Stimulated activated CD8-positive, alpha-beta memory T cell treated with anti-CD3 and anti-CD28 coated beads, Interleukin-12 subunit alpha, Interleukin-12 subunit beta, amount 100 ng/mL, for 24 hours (primary cell): ENCODE data around the gene GSC2.

Experiments used
- DNase-seq: peaks from one replicate; pipeline ENCODE4 v3.0.0-alpha.2; 2020; ENCODE audit errors: extremely low read depth

GSC2 gene

DNA sequence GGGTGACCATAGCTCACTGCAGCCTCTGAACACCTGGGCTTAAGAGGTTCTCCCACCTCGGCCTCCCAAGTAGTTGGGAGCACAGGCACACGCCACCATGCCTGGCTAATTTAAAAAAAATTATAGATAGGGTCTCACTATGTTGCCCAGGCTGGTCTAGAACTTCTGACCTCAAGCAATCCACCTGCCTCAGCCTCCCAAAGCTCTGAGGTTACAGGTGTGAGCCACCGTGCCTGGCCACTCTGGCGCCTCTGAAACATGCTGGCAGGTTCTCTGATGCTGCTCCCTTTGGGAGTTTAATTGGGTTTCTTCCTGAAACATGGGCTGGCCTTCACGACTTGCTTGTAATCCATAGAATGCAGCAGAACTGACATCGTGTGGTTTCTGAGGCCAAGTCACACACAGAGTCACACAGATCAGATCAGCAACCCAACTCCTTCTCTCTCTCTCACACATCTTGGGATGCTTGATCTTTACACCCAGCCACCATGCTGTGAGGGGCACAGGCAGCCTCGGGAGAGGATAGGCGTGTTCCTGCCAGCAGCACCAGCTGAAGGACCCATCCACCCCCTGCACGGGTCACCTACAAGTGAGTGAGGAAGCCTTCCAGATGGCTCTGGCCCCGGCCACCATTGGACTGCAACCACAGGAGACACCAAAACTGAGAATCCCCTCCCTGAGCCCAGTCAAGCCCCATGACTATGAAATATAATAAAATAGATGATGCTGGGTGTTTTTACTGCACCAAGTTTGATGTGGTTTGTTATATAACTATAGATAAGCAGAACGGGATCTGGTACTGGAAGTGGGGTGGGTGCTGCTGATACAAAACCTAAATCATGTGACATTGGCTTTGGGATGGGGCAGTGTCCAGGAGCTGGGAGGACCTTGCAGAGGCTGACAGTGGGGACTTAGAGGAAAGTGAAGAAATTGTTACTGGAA, 3.1 kb upstream of the GSC2 start:
- no peak for DNase-seq

DNA sequence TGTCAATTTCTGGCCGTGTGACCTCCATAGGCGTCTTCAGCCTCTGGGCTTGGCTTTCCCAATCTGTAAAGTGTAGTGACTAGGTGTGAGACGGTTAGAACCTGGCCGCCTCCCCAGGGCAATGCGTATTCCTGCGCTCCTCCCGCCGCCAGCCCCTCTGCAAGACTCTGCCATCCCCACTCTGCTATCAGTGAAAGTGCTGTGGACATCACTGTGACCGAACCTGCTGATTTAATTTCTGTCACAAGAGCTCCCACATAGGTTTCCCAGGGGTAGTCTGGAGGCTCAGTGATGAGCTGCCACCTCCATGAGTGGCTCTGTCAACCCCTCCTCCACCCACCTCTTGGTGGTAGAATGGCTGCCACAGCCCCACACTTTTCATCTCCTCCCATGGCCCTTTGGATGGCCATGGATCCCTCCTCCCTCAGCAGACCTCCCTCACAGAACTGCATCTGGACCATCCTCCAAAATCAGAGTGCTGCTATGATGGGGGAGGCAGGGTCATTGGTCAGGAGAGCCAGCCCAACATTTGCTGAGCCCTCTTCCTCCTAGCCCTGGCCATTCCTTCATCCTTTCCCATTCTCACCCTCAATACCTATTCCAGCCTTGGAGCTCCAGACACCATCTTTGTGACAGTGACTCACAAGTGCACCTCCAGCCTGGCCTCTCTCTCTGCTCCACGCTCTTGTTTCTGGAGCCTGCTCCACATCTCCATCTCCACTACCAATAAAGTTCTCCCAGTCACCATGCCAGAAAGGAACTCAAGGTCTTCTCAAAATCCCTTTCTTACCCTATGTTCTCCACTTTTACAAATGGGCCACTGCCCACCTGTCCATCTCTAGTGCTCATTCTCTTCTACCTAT, 1.5 kb upstream of the GSC2 start:
- no peak for DNase-seq

DNA sequence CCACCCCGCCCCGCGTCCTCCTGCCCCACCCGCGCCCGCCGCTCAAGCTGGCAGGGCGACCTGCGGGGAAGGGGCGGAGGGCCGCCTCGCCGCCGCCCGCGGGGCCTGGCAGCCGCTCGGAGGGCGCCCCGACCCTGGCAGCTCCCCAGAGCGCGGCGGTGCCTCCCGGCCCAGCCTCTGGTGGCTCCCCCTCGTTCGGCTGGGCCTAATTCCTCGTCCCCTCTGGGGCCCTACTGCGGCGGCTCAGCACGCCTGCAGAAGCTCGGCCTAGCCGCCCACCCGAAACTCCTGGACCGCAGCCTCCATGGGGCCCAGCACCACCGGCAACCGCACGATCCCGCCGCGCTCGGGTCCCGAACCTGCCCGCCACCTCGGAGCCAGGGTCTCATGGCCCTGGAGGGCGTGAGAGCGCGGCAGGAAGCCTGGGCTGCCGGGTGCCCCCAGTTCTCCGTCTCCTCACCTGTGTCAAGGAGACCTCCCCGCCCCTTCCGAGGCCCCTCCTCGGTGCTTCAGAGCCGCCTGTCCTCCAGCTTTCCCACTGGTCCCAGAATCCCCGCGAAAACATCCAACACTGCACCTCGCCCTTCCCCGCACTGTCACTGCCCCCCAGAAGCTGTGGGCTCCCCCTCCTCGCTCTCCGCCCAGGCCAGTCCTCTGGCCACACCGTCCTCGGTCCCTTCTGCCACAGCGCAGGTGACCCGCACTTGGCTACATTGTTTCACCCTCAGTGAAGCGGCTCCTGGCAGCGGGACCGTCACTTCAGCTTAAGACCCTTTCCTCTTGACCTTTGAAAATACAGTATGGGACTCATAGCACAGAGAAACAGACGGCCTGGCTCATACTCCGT, 613 bp upstream of the GSC2 start:
- DNase-seq, result no peak

DNA sequence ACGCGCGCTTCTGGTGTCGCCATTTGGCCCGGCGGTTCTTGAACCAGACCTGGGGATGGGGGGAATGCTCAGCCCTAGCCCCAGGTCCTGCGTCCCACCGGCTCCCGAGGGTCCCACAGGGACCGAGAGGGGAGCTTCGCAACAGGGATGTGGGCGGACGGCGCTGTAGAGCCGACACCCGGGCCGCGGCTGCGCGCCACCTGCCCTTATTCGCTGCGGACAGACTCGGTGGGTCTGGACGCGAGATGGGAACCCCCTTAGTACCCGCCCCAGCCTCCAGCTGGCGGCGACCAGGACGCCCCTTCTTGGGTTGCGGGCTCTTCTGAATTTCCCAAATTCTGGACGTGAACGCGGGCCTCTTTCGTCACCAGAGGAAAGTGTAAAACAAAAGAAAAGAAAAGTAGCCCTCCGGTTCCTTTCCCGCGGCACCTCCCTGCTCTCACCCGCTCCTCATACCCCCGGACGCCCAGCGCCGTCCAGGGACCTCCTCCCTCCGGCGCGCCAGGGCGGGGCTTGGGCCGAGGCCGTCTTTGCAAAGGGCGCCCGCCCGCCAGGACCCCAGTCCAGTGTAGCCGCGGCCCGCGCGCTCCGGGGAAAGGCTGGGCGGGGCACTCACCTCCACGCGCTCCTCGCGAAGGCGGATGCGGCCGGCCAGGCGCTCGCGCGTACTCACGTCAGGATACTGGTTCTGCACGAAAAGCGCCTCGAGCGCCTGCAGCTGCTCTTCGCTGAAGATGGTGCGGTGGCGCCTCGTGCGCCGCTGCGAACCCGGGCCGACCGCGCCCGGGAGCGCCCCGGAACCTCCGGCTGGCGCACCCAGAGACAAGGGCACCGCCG, 827 bp downstream of the GSC2 start:
- DNase-seq, result no peak

DNA sequence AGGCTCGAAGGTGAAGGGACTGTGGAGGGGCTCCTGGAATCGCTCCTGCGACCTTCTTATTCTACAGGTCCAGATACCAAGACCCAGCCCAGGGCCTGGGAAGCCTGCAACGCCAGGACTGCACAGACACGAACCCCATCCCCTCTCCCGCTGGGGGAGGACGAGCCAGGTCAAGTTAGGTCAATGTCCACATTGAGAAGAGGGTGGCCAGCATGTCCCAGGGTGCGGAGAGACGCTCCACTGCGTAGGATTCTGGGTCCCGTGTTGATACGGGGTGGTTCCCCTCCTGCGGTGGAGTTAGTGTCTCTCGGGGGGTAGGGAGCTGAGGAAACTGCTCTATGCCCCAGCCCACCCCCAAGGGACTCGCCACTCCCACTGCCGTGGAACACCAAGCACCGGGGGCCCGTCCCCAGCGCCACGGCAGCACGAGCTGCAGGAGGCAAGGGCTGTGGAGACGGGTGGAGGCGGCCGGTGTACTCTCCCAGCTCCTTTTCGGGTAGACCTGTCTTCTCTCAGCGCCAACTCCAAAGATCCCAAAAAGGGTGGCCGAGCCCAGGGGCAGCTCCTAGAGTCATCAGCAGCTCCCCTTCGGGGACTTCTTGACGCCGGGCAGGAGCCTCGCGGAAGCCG, 1.6 kb downstream of the GSC2 start:
- DNase-seq, result no peak

DNA sequence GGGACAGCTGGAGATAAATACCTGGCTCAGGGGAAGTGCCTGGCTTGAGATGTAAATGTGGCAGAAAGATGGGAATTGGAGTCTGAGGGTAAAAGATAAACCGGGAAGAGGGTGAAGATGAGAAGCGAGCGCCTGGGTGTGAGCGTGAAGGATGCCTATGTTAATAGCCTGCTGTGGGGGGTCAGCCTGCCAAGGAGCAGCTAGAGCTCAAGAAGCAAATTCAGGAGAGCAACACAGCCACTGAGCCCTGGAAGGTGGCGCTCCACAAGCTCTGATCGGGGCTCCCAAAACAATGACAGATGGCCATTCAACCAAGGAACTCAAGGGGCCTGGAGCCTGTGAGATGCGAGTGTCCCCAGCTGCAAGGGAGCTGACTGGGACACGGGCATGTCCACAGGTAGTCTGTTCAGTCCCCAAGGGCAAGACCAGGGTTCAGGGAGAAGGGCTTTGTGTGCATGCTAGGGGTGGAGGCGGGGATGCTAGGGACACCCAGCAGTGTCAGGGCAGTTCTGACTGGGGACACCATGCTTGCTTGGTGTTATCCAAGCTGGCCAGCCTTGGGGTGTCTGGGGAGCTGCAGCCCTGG, 2.8 kb downstream of the GSC2 start:
- no peak for DNase-seq

DNA sequence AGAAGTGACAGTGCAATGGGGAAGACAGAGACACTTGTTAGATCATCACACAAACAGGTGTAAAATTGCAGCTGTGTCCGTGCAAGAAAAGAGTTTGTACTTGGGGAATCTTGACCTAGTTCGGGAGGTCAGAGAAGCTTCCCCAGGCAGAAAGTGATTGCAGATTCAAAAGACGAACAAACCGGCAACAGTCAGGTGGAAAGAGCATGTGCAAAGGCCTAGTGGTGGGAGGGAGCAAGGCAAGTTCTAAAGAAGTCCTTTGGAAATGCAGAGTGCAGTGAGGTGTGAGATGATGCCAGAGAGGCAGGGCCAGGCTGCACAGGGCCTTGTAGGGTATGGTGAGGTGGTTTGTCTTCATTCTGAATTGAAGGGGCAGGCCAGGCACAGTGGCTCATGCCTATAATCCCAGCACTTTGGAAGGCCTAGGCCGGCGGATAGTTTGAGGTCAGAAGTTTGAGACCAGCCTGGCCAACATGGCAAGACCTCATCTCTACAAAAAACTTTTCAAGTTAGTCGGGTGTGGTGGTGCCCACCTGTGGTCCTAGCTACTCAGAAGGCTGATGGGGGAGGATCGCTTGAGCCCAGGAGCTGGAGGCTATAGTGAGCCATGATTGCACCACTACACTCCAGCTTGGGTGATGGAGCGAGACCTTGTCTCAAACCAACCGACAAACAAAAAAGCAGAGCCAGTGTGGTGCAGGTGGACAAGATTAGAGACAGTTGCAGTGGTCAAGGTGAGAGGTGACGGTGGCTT, 3.7 kb downstream of the GSC2 start:
- no peak for DNase-seq

DNA sequence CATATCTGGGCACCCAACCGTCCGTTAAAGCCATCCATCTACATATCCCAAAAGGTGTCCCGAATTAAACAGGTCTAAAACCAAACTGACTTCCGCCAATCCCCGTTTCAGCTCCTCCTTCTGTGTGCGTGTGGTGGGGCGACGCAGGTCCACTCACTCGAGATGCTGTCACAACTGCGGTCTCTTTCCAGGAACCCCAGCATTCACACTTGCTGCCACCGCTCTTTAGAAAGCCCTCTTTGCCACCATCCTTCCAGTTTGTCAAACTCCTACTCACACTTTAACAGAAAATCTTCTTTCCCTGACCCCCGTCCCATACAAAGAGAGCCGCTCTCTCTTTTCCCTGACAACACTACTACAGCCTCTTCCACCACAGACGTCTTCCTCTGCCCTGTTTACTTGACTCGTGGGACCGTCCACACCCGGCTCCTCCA, 6.1 kb downstream of the GSC2 start:
- no peak for DNase-seq

DNA sequence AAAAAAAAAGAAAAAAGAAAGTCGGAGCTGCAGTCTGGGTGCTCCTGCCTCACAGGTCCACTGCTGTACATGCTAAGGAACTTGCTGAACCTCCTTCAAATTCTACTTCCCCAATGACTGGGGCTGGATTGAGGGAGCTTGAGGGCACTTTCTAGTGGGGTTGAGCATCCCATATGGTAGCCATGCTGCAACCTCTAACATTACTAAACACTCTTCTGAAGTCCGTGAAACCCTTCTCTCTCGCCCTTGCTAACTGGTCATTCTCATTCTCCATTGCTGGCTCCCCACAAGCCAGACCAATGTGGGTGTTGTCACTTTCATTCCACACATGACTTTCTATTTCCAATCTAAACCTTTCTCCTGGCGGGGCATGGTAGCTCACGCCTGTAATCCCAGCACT, 6.9 kb downstream of the GSC2 start:
- DNase-seq, result no peak

DNA sequence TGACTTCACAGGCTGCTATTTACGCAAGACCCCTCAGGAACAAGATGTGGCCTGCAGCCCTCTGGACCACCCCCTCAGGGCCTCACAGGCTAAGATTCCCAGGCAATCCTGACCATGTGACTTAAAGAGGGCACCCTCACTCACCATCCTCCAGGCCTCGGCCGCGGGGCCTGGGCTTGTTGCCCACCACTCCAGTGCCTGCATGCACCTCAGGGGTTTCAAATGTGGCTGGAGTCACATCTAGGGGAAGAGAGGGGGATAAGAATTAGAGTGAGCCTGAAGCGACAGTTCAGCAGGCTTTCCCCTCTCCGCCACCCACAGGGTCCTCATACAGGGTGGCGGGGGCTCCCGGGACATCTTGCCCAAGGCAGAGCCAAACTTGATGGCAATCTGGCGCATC, 7.7 kb downstream of the GSC2 start:
- DNase-seq, result no peak

DNA sequence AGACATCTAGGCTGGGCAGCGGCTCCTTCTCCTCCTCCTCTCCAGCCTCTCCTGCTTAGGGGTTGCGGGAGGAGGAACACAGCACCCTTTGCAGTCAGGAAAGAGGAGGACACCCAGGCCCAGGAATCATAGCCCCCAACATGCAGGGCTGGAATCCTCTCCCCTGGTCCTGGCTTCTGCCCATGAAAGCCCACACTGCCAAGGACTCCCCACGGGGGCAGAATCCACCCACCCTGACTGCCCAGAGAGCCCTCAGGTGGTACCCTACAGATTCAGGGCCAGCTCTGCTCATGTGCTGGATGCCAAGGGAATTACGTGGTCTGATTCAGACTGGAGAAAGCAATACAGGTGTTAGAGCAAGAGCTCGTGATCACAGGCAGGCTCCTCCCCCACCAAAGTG, 10.1 kb downstream of the GSC2 start:
- DNase-seq, result no peak

DNA sequence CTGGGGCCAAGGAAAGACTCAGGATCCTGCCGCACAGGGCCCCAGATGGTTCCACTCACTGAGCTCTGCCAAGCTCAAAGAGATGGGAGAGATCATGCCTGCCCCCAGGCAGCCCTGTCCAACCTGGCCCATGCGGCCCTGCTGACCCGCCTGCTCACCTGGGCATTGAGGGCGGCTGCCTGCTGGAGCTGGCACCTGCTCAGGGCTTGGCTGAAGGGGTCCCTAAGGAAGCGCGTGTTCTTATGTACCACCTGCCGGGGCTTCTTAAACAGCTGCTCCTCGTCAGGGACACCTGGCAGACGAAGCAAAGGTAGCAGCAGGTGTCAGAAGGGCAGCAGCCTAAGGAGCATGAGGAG, 11.1 kb downstream of the GSC2 start:
- no peak for DNase-seq

DNA sequence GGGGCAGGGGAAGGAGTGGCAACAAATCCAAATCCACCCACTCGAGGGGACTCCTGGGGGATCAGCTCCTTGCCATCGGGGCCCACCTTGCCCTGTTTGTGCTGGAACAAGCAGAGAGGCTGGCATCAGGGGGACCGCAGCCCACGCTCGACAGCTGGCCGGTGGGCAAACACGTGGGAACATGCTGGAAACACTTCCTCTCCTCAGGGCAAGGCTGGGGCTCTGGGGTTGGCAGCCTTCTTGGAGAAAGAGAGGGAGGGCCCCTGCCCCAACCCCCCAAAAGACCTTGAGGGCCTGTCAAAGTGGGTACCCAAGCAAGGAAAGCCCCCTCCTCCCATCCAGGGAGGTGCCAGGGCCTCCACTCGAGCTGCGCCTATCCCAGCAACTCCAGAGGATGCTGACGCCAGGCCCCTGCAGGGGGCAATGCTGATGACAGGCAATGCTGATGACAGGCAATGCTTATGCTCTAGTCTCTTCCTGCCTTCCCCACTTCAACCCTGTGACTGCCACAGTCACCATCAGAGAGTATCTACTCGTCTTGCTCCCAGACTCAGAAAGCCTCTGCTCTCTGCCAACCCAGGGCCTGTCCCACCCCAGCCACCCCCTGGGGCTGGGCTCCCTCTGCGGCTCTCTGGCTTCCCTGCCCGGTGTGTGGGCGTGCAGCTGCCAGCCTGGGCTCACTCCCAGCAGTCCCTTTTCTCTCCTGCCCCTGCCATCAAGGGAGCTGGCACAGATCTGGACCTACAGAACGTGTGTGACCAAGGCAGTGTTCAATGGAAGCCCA, 11.7 kb downstream of the GSC2 start:
- DNase-seq, result no peak

DNA sequence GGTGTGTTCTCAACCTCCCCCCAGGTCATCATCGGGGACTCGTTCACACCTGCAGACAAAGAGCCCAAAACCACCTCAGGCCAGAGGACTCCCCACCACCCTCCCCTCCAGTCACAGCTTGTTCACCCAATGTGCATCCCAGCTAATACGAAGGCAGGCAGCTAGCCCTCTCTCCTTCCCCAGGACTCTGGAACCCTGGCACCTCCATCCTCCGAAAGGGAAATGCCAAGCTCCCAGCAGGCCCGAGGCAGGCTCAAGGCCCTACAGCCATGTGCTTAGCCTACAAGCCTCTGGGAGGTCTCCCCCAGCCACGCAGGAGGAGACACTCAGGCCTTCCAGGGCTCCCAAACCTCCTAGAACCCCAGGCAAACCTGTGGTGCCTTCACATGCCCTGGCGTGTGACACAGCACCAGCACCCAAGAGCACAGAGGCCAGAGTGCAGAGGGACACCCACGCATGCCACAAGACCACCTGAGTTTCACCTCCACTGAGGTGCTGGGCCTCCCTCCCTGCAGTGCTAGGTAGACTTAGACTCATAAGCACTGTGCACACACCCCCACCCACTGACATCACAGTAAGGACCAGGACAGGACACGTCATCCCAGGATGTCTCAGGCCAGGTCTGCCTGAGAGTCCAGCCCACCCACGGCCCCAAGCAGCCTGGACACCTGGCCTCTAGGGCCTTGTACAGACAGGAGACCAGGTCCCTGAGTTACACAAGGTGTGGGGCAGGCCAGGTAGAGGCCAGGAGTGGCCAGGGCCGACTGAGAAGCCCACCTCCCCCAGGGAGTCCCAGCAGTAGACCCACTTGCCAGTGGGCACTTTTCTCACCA, 12.5 kb downstream of the GSC2 start:
- DNase-seq, result no peak

DNA sequence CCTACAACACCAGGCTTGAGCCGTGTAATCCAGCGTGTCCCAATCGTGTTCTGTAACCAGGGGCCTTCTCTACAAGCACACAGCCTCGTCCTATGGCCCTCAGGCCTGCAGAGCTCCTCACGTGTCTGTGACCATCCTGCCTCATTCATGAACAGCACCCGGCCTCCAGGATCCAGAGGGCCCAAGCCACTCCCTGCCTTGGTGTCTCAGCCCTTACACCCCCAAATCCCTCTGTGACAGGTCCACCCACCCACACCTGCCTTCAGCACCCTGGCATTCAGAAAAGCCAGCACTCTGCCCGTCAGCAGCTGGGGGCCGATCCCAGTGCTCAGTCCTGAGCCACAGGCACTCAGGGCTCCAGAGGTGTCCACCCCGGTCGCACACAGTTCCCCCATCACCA, 13.2 kb downstream of the GSC2 start:
- DNase-seq, result no peak

DNA sequence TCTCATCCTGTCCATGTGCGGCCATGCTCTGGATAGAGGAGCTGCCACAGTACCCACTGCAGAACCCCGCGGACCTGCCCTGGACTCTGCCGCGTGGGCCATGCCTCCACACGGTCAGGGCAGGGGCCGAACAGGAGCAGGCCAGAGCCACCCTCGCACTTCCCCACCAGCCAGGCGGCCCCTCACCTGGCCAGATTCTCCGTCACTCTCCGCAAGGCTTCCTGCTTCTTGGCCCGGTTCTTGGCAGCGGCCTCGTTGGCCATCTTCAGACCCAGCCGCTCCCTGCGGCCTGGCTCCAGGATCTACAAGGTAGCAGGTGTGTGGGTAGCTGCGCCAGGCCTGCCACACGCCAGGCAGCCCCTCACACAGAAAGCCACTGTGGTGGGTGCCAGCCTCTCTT, 15.2 kb downstream of the GSC2 start:
- no peak for DNase-seq

DNA sequence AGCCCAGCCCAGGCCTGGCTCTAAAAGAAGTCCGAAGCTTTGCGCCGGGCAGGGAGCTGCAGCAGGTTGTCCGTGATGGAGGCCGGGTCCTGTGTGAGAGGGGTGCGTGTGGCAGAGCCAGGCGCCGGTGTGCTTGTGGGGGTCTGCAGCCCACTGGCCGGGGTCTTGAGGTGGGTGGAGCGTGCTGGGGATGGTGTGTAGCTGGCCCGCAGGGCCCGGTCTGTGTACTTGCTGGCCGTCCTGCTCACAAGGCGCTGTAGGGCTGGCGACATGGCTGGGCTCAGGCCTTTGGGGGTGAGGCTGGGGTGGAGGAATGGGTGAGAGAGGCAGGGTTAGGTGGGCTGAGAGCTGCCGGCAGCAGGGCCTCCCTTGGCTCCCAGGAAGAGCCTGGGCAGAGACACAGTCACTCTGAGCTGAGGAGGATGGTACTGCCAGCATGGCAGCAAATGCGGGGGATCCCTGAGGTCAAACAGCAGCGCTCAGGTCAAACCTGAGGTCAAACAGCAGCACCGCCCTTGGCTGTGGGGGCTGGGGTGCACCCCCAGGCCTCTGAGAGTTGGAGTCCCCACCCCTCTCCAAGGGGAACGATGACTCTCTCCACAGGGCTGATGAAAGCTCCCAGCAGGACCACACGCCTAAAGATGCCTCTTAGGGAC, 15.8 kb downstream of the GSC2 start:
- DNase-seq, result no peak
